HG03159 (cell line): ENCODE results near the gene FGFRL1.
"Not testable (repeated sequence)": the region's sequence is repeated elsewhere in the genome, so short reads cannot be mapped to it uniquely, and the experiment has no call there.

Experiments
- ATAC-seq: cut with Tn5 transposase; IDR thresholded peaks from one replicate; pipeline ENCODE4 v1.9.1; 2021; ENCODE audit warnings: mild to moderate bottlenecking, moderate library complexity; ENCODE audit not compliant: unreplicated experiment

Gene FGFRL1

GRCh38 chr4:991451-992296, 19.8 kb upstream of the FGFRL1 start:
- no peak for ATAC-seq

GRCh38 chr4:992297-993110, 18.9 kb upstream of the FGFRL1 start:
- ATAC-seq = no peak

- no peak for ATAC-seq
Measured at GRCh38 chr4:993111-994029, 18.1 kb upstream of the FGFRL1 start, which contains the start of gene SLC26A1. SLC26A1 (minus strand) TSS chr4:993404; CDS start chr4:991703, 1,701 bp downstream.

GRCh38 chr4:995311-996026, 16.0 kb upstream of the FGFRL1 start:
- ATAC-seq = no peak

- no peak for ATAC-seq
Measured at GRCh38 chr4:996030-996996, 15.1 kb upstream of the FGFRL1 start.

- ATAC-seq = no peak
Measured at GRCh38 chr4:996997-997374, 14.4 kb upstream of the FGFRL1 start.

- no peak for ATAC-seq
Measured at GRCh38 chr4:997375-998071, 13.9 kb upstream of the FGFRL1 start.

- no peak for ATAC-seq
Measured at GRCh38 chr4:998096-998691, 13.2 kb upstream of the FGFRL1 start.

- not testable (repeated sequence) for ATAC-seq
Measured at GRCh38 chr4:999240-999863, 12.1 kb upstream of the FGFRL1 start.

GRCh38 chr4:999882-1000425, 11.5 kb upstream of the FGFRL1 start:
- no peak for ATAC-seq

- no peak for ATAC-seq
Measured at GRCh38 chr4:1000686-1001260, 10.7 kb upstream of the FGFRL1 start.

GRCh38 chr4:1001561-1002130, 9.8 kb upstream of the FGFRL1 start:
- no peak for ATAC-seq

GRCh38 chr4:1002131-1002630, 9.2 kb upstream of the FGFRL1 start:
- ATAC-seq = no peak

- ATAC-seq = no peak
Measured at GRCh38 chr4:1002631-1003251, 8.7 kb upstream of the FGFRL1 start.

GRCh38 chr4:1003271-1004070, 8.0 kb upstream of the FGFRL1 start:
- ATAC-seq = no peak
